ENCODE data around the gene NPPC. TPM values are rescaled to one million over a fixed set of nuclear protein-coding genes. Genes with fewer than 3 reads are reported as not detected.

NPPC gene
- total and polyA plus RNA-seq, 4 experiments from 2014 or later, result not detected

- intact Hi-C loops (cut with micrococcal nuclease), result loop anchor here (1.0 kb wide), 2 partner anchors 175 to 180 kb away; partner anchors contain the start of genes COPS7B and PDE6D
- H3K27ac Mint-ChIP-seq, result peak within 1 kb of the TSS; percentile 92 to 97 (median 93)
- peak; percentile 76 to 81 (median 80) for DNase-seq
- H3K27me3 Mint-ChIP-seq, result peaks cover 0 to 5% of the 10 kb centered on the region in 2 donors
- no peaks in the 10 kb centered on the region for H3K27me3 ChIP-seq (ENCODE audit: insufficient read depth, low read length)
- ChIA-PET POLR2A (ENCODE audit: partially characterized antibody) (interaction anchor here (0.6 to 2.9 kb wide), 5 partner anchors 153 to 359 kb away, joined by 3 to 16 read pairs (median 3); no protein-coding TSS in a partner anchor), CTCF (ENCODE audit: partially characterized antibody) (interaction anchor here (1.2 to 1.5 kb wide), 2 partner anchors 37 to 365 kb away, joined by 4 read pairs; no protein-coding TSS in a partner anchor)
- peak within 1 kb of the TSS; percentile 93 to 98 (median 96) for H3K4me3 Mint-ChIP-seq
- peaks cover 14% of the 10 kb centered on the region for H3K4me1 ChIP-seq (ENCODE audit: insufficient read depth, low read length)
- H3K36me3 ChIP-seq (ENCODE audit: insufficient read depth, low read length), result no peaks in the 10 kb centered on the region
- H3K36me3 Mint-ChIP-seq, result no peaks in the 10 kb centered on the region
- H3K27ac ChIP-seq (ENCODE audit: low read depth, low read length), result peak within 1 kb of the TSS; percentile 51
- H3K4me1 Mint-ChIP-seq, result peaks cover 29 to 53% (median 37%) of the 10 kb centered on the region in 4 donors
- peaks cover 0 to 3% (median 0%) of the 10 kb centered on the region in 8 donors for H3K9me3 Mint-ChIP-seq
- H3K4me3 ChIP-seq (ENCODE audit: low read length in 2 of 2), result peak within 1 kb of the TSS; percentile 81 to 98
- H3K9me3 ChIP-seq (ENCODE audit: control insufficient read depth in 1 of 2, low read length in 2 of 2), result no peaks in the 10 kb centered on the region
Measured at GRCh38 chr2:231961349-231962166, 35.4 kb upstream of the NPPC start, which contains the start of gene DIS3L2. TSS of gene DIS3L2 (plus strand) at chr2:231961713. CDS start at chr2:232014928, 53,215 bp downstream.

- peak overlapping the region; percentile 4 to 96 (median 90) for H3K27ac Mint-ChIP-seq
- Histone ChIP-seq H3K27ac (ENCODE audit: low read depth, low read length) (peak overlapping the region; percentile 51), H3K27me3 (ENCODE audit: insufficient read depth, low read length) (no peaks in the 10 kb centered on the region), H3K36me3 (ENCODE audit: insufficient read depth, low read length) (no peaks in the 10 kb centered on the region), H3K9me3 (ENCODE audit: control insufficient read depth in 1 of 2, low read length in 2 of 2) (no peaks in the 10 kb centered on the region), H3K4me3 (ENCODE audit: low read length in 2 of 2) (peak overlapping the region; percentile 81 to 98), H3K4me1 (ENCODE audit: insufficient read depth, low read length) (peaks cover 14% of the 10 kb centered on the region)
- POLR2A ChIA-PET (ENCODE audit: partially characterized antibody), result interaction anchor here (0.7 to 2.9 kb wide), 3 partner anchors 354 to 360 kb away, joined by 3 to 16 read pairs (median 3); no protein-coding TSS in a partner anchor
- CTCF ChIA-PET (ENCODE audit: partially characterized antibody), result interaction anchor here (1.5 kb wide), 1 partner anchor 36 kb away, joined by 4 read pairs; no protein-coding TSS in a partner anchor
- intact Hi-C loops (cut with micrococcal nuclease), result loop anchor here (1.0 kb wide), 2 partner anchors 175 to 180 kb away; partner anchors contain the start of genes COPS7B and PDE6D
- H3K36me3 Mint-ChIP-seq, result no peaks in the 10 kb centered on the region
- peak overlapping the region; percentile 80 to 97 (median 95) for H3K4me3 Mint-ChIP-seq
- H3K27me3 Mint-ChIP-seq, result peaks cover 0 to 7% of the 10 kb centered on the region in 2 donors
- H3K9me3 Mint-ChIP-seq, result peaks cover 0 to 3% (median 0%) of the 10 kb centered on the region in 8 donors
- H3K4me1 Mint-ChIP-seq, result peaks cover 29 to 52% (median 34%) of the 10 kb centered on the region in 4 donors
- DNase-seq, result no peak
Measured at GRCh38 chr2:231960810-231961348, 34.7 kb upstream of the NPPC start.

- no peak overlapping the region for H3K27ac Mint-ChIP-seq
- no peak overlapping the region for H3K27ac ChIP-seq (ENCODE audit: low read depth, low read length)
- ChIA-PET POLR2A (ENCODE audit: partially characterized antibody) (interaction anchor here (1.8 kb wide), 1 partner anchor 357 kb away, joined by 4 read pairs; no protein-coding TSS in a partner anchor), CTCF (ENCODE audit: partially characterized antibody) (no interaction called here)
- peaks cover 12 to 26% (median 15%) of the 10 kb centered on the region in 4 donors for H3K4me1 Mint-ChIP-seq
- peaks cover 11% of the 10 kb centered on the region for H3K4me1 ChIP-seq (ENCODE audit: insufficient read depth, low read length)
- H3K9me3 ChIP-seq (ENCODE audit: control insufficient read depth in 1 of 2, low read length in 2 of 2), result no peaks in the 10 kb centered on the region
- no peaks in the 10 kb centered on the region for H3K27me3 ChIP-seq (ENCODE audit: insufficient read depth, low read length)
- no peak overlapping the region for H3K4me3 ChIP-seq (ENCODE audit: low read length in 2 of 2)
- intact Hi-C loops (cut with micrococcal nuclease), result no loop called here
- DNase-seq, result no peak
- H3K9me3 Mint-ChIP-seq, result peaks cover 0 to 3% (median 0%) of the 10 kb centered on the region in 8 donors
- H3K27me3 Mint-ChIP-seq, result peaks cover 6 to 9% of the 10 kb centered on the region in 2 donors
- H3K4me3 Mint-ChIP-seq, result no peak overlapping the region
- H3K36me3 Mint-ChIP-seq, result no peaks in the 10 kb centered on the region
- H3K36me3 ChIP-seq (ENCODE audit: insufficient read depth, low read length), result no peaks in the 10 kb centered on the region
Measured at GRCh38 chr2:231957913-231958763, 31.9 kb upstream of the NPPC start.

- no peak overlapping the region for H3K27ac Mint-ChIP-seq
- Histone ChIP-seq H3K27me3 (ENCODE audit: insufficient read depth, low read length) (no peaks in the 10 kb centered on the region), H3K36me3 (ENCODE audit: insufficient read depth, low read length) (no peaks in the 10 kb centered on the region), H3K27ac (ENCODE audit: low read depth, low read length) (no peak overlapping the region), H3K4me1 (ENCODE audit: insufficient read depth, low read length) (peaks cover 3% of the 10 kb centered on the region), H3K9me3 (ENCODE audit: control insufficient read depth in 1 of 2, low read length in 2 of 2) (no peaks in the 10 kb centered on the region), H3K4me3 (ENCODE audit: low read length in 2 of 2) (no peak overlapping the region)
- DNase-seq, result no peak
- peaks cover 6 to 15% of the 10 kb centered on the region in 2 donors for H3K27me3 Mint-ChIP-seq
- ChIA-PET POLR2A (ENCODE audit: partially characterized antibody) (interaction anchor here (0.6 kb wide), 1 partner anchor 55 kb away, joined by 3 read pairs; no protein-coding TSS in a partner anchor), CTCF (ENCODE audit: partially characterized antibody) (no interaction called here)
- intact Hi-C loops (cut with micrococcal nuclease), result no loop called here
- H3K36me3 Mint-ChIP-seq, result no peaks in the 10 kb centered on the region
- H3K4me1 Mint-ChIP-seq, result peaks cover 3% of the 10 kb centered on the region in 4 donors
- H3K9me3 Mint-ChIP-seq, result peaks cover 0 to 6% (median 0%) of the 10 kb centered on the region in 8 donors
- H3K4me3 Mint-ChIP-seq, result no peak overlapping the region
Measured at GRCh38 chr2:231955758-231956472, 29.7 kb upstream of the NPPC start.

GRCh38 chr2:231951452-231952035 is 25.3 kb upstream of the NPPC start:
- Histone ChIP-seq H3K36me3 (ENCODE audit: insufficient read depth, low read length) (no peaks in the 10 kb centered on the region), H3K4me1 (ENCODE audit: insufficient read depth, low read length) (no peaks in the 10 kb centered on the region), H3K9me3 (ENCODE audit: control insufficient read depth in 1 of 2, low read length in 2 of 2) (no peaks in the 10 kb centered on the region), H3K27ac (ENCODE audit: low read depth, low read length) (no peak overlapping the region), H3K27me3 (ENCODE audit: insufficient read depth, low read length) (no peaks in the 10 kb centered on the region), H3K4me3 (ENCODE audit: low read length in 2 of 2) (no peak overlapping the region)
- DNase-seq, result no peak
- intact Hi-C loops (cut with micrococcal nuclease), result no loop called here
- Mint-ChIP-seq H3K36me3 (no peaks in the 10 kb centered on the region), H3K4me3 (no peak overlapping the region), H3K27ac (no peak overlapping the region), H3K4me1 (no peaks in the 10 kb centered on the region), H3K9me3 (peaks cover 0 to 6% (median 0%) of the 10 kb centered on the region in 8 donors), H3K27me3 (peaks cover 10 to 12% of the 10 kb centered on the region in 2 donors)
- CTCF ChIA-PET (ENCODE audit: partially characterized antibody), result no interaction called here
- POLR2A ChIA-PET (ENCODE audit: partially characterized antibody), result no interaction called here

GRCh38 chr2:231947694-231948093 is 21.5 kb upstream of the NPPC start:
- Histone ChIP-seq H3K4me1 (ENCODE audit: insufficient read depth, low read length) (no peaks in the 10 kb centered on the region), H3K27me3 (ENCODE audit: insufficient read depth, low read length) (no peaks in the 10 kb centered on the region), H3K27ac (ENCODE audit: low read depth, low read length) (no peak overlapping the region), H3K36me3 (ENCODE audit: insufficient read depth, low read length) (no peaks in the 10 kb centered on the region), H3K4me3 (ENCODE audit: low read length in 2 of 2) (no peak overlapping the region), H3K9me3 (ENCODE audit: control insufficient read depth in 1 of 2, low read length in 2 of 2) (no peaks in the 10 kb centered on the region)
- DNase-seq, result no peak
- H3K27ac Mint-ChIP-seq, result no peak overlapping the region
- intact Hi-C loops (cut with micrococcal nuclease), result no loop called here
- no peaks in the 10 kb centered on the region for H3K4me1 Mint-ChIP-seq
- H3K9me3 Mint-ChIP-seq, result peaks cover 0 to 6% (median 0%) of the 10 kb centered on the region in 8 donors
- H3K36me3 Mint-ChIP-seq, result no peaks in the 10 kb centered on the region
- ChIA-PET POLR2A (ENCODE audit: partially characterized antibody) (no interaction called here), CTCF (ENCODE audit: partially characterized antibody) (no interaction called here)
- no peak overlapping the region for H3K4me3 Mint-ChIP-seq
- H3K27me3 Mint-ChIP-seq, result peaks cover 5 to 15% of the 10 kb centered on the region in 2 donors
